HTR-8/SVneo (cell line): ENCODE data around the gene TRIP10.
"Not testable (repeated sequence)": the region's sequence is repeated elsewhere in the genome, so short reads cannot be mapped to it uniquely, and the experiment has no call there.

Experiments used
- DNase-seq: peaks from one replicate; pipeline ENCODE4 v3.0.0; 2011; ENCODE audit warnings: low spot score, mixed read lengths; ENCODE audit not compliant: insufficient read length
- FAIRE-seq: peaks from 2 replicates; lab custom pipeline; 2011; peaks lifted over from hg19 to GRCh38; lab: Jason Lieb, UNC

TRIP10 gene

GRCh38 chr19:6762253-6762797 is 22.8 kb downstream of the TRIP10 start:
- FAIRE-seq, DNase-seq: not testable (repeated sequence)

GRCh38 chr19:6765738-6766356 is 26.4 kb downstream of the TRIP10 start:
- FAIRE-seq (no peak), DNase-seq (no peak)

GRCh38 chr19:6766357-6767080 is 27.0 kb downstream of the TRIP10 start:
- DNase-seq, result no peak

GRCh38 chr19:6767081-6767356 is 27.5 kb downstream of the TRIP10 start:
- FAIRE-seq, result no peak

More at GRCh38 chr19:6766357-6767080, 27.0 kb downstream of the TRIP10 start:
- no peak for FAIRE-seq

GRCh38 chr19:6767357-6768235 is 28.1 kb downstream of the TRIP10 start, which contains the start of gene SH2D3A:
SH2D3A (minus strand) TSS chr19:6767435; CDS start chr19:6763748, 3,687 bp downstream.
- FAIRE-seq (no peak), DNase-seq (no peak)

More at GRCh38 chr19:6767081-6767356, 27.5 kb downstream of the TRIP10 start:
- no peak for DNase-seq

- DNase-seq (no peak), FAIRE-seq (no peak)
Measured at GRCh38 chr19:6768236-6768785, 28.8 kb downstream of the TRIP10 start.

- FAIRE-seq (no peak), DNase-seq (no peak)
Measured at GRCh38 chr19:6769006-6769619, 29.6 kb downstream of the TRIP10 start.

GRCh38 chr19:6771648-6772027 is 32.2 kb downstream of the TRIP10 start:
- not testable (repeated sequence) for DNase-seq, FAIRE-seq

GRCh38 chr19:6772028-6772865 is 32.8 kb downstream of the TRIP10 start, which contains the start of gene VAV1:
VAV1 (plus strand) TSS chr19:6772708; CDS start chr19:6772808, 100 bp downstream.
- DNase-seq, result no peak
- FAIRE-seq, result no peak

GRCh38 chr19:6772866-6773322 is 33.4 kb downstream of the TRIP10 start:
- DNase-seq (no peak), FAIRE-seq (no peak)

GRCh38 chr19:6773323-6773931 is 33.9 kb downstream of the TRIP10 start:
- FAIRE-seq (no peak), DNase-seq (no peak)

- no peak for FAIRE-seq
Measured at GRCh38 chr19:6774821-6775707, 35.6 kb downstream of the TRIP10 start.

GRCh38 chr19:6776045-6776444 is 36.6 kb downstream of the TRIP10 start:
- not testable (repeated sequence) for DNase-seq
- FAIRE-seq, result peak; percentile 16

More at GRCh38 chr19:6774821-6775707, 35.6 kb downstream of the TRIP10 start:
- no peak for DNase-seq

GRCh38 chr19:6776999-6777398 is 37.5 kb downstream of the TRIP10 start:
- FAIRE-seq (no peak), DNase-seq (no peak)

- no peak for FAIRE-seq
Measured at GRCh38 chr19:6777434-6777833, 38.0 kb downstream of the TRIP10 start.

GRCh38 chr19:6778386-6778785 is 38.9 kb downstream of the TRIP10 start:
- DNase-seq, result no peak
- no peak for FAIRE-seq

More at GRCh38 chr19:6777434-6777833, 38.0 kb downstream of the TRIP10 start:
- DNase-seq, result no peak

GRCh38 chr19:6779206-6779605 is 39.7 kb downstream of the TRIP10 start:
- FAIRE-seq, result no peak
- DNase-seq, result no peak
